Upper lobe of left lung (tissue), 6 donors: ENCODE measurements around the gene WDR93. TPM values are rescaled to one million over a fixed set of nuclear protein-coding genes. Genes with fewer than 3 reads are reported as not detected.

ENCODE experiments used
- ATAC-seq, 2 donors: fragments of 200-7000 bp; cut with Tn5 transposase; one replicate each; pipeline ENCODE4 v1.9.1; 2022; ENCODE audit warnings: mild to moderate bottlenecking in 2 of 2, moderate library complexity in 2 of 2; ENCODE audit not compliant: low FRiP score in 2 of 2
- DNase-seq, 2 donors: peaks; one replicate each; pipeline ENCODE4 v3.0.0-alpha.2; 2019 to 2020
- H3K27ac ChIP-seq, 4 donors: fragments of 200-600 bp; sonication (generic); one replicate each; pipeline ENCODE4 v1.5.1; 2016 to 2019
- H3K27me3 ChIP-seq, 4 donors: fragments of 200-600 bp; sonication (generic); one replicate each; pipeline ENCODE4 v1.5.1; 2017 to 2019
- H3K36me3 ChIP-seq, 4 donors: fragments of 200-600 bp; sonication (generic); one replicate each; pipeline ENCODE4 v1.5.1; 2016 to 2019
- H3K4me1 ChIP-seq, 4 donors: fragments of 200-600 bp; sonication (generic); one replicate each; pipeline ENCODE4 v1.5.1; 2018 to 2019
- H3K4me3 ChIP-seq, 4 donors: fragments of 200-600 bp; sonication (generic); one replicate each; pipeline ENCODE4 v1.5.1; 2017 to 2019; ENCODE audit warnings: mild to moderate bottlenecking in 2 of 4, moderate library complexity in 1 of 4
- H3K9me3 ChIP-seq, 4 donors: fragments of 200-600 bp; sonication (generic); one replicate each; pipeline ENCODE4 v1.5.1; 2018 to 2019
- EP300 ChIP-seq, 4 donors: sonication (generic); formaldehyde crosslinking; IDR thresholded peaks; one replicate each; pipeline ENCODE4 v1.5.1; 2017; ENCODE audit warnings: antibody characterized with exemption in 4 of 4, control low read depth in 2 of 4
- POLR2A ChIP-seq, 4 donors: fragments of 450-650 bp; IDR thresholded peaks; one replicate each; pipeline ENCODE4 v1.5.1; 2016 to 2017; ENCODE audit warnings: antibody characterized with exemption in 4 of 4, mild to moderate bottlenecking in 2 of 4
- POLR2AphosphoS5 ChIP-seq, 2 donors: sonication (generic); formaldehyde crosslinking; IDR thresholded peaks; one replicate each; pipeline ENCODE4 v1.5.1; 2017; ENCODE audit warnings: antibody characterized with exemption in 2 of 2
- WGBS, 2 donors: methylation state at CpG; one replicate each; pipeline ENCODE4 v1.1.5; 2017 to 2018; 5-methylcytosine and 5-hydroxymethylcytosine counted together
- total RNA-seq, 6 donors: library from RNA; depleted of rRNA in 4 of 6; stranded (reverse); fragments of >200 nt in 4 of 6; gene quantifications; one replicate each; pipeline versions ENCODE4 v1.1.0 to v1.2.1, GENCODE V29; 2016 to 2021
- TF ChIP-seq, protein P1 (sequence below), 6 experiments: fragments of 450-650 bp in 4 of 6; fragments of 200-600 bp in 2 of 6; sonication (generic) in 2 of 6; IDR thresholded peaks; one replicate each; pipeline ENCODE4 v1.5.1; 2016 to 2019; ENCODE audit warnings: antibody characterized with exemption in 6 of 6
- donor health status: DM: no; HTN: no; CAD: no; lungs with moderate emphysema.
- donor health status: DM: no; HTN: yes; CAD: no; lungs with severe emphysema.

WDR93 gene
- total RNA-seq, 6 donors from 2014 or later = 0.31 to 7.2 (median 1.9) TPM

DNA sequence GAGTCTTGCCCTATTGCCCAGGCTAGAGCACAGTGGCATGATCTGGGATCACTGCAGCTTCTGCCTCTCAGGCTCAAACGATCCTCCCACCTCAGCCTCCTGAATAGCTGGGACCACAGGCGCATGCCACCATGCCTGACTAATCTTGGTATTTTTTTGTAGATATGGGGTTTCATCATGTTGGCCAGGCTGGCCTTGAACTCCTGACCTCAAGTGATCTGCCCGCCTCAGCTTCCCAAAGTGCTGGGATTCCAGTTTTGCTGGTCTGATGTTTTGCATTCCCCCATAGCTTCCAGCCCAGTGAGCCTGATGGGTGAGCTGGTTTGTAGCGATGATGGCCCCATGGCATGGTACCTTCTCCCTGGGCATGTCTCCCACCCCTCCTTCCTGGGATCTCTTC is 65.1 kb downstream of the WDR93 start:
- peaks cover 5 to 16% (median 10%) of the 10 kb centered on the region in 4 donors for H3K4me1 ChIP-seq
- no peak for DNase-seq
- no peak overlapping the region for H3K27ac ChIP-seq
- ATAC-seq = no peak
- 90 to 92% methylated on average over 4 of the region's 4 CpGs for WGBS, 2 donors
- no peak for TF ChIP-seq POLR2AphosphoS5 (IDR thresholded peaks at IDR 0.05)
- no peak for TF ChIP-seq POLR2A (IDR thresholded peaks at IDR 0.05)
- TF ChIP-seq, protein P1, sequence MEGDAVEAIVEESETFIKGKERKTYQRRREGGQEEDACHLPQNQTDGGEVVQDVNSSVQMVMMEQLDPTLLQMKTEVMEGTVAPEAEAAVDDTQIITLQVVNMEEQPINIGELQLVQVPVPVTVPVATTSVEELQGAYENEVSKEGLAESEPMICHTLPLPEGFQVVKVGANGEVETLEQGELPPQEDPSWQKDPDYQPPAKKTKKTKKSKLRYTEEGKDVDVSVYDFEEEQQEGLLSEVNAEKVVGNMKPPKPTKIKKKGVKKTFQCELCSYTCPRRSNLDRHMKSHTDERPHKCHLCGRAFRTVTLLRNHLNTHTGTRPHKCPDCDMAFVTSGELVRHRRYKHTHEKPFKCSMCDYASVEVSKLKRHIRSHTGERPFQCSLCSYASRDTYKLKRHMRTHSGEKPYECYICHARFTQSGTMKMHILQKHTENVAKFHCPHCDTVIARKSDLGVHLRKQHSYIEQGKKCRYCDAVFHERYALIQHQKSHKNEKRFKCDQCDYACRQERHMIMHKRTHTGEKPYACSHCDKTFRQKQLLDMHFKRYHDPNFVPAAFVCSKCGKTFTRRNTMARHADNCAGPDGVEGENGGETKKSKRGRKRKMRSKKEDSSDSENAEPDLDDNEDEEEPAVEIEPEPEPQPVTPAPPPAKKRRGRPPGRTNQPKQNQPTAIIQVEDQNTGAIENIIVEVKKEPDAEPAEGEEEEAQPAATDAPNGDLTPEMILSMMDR (IDR thresholded peaks at IDR 0.05) = no peak
- TF ChIP-seq EP300 (IDR thresholded peaks at IDR 0.05) = no peak
- H3K4me3 ChIP-seq = no peak overlapping the region
- no peaks in the 10 kb centered on the region for H3K27me3 ChIP-seq
- no peaks in the 10 kb centered on the region for H3K36me3 ChIP-seq
- no peaks in the 10 kb centered on the region for H3K9me3 ChIP-seq

DNA sequence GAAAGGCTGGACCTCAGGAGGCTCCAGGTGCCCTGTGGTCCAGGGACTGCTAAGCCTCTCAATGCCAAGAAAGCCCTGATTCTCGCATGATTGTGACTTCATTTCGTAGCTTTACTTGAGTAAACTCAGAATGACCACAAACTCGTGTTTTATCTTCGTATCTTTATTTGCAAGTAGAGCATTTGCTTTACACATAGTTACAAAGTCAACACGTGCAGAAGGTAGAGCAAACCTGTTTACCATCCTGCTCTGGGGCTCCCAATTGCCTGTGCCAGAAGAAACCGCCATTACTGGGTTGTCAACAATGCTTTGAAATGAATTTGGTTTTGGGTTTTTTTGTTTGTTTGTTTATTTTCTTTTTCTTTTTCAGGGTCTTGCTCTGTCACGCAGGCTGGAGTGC is 66.3 kb downstream of the WDR93 start:
- peaks cover 0 to 17% (median 15%) of the 10 kb centered on the region in 4 donors for H3K4me1 ChIP-seq
- no peak overlapping the region for H3K27ac ChIP-seq
- WGBS, 2 donors = 73 to 74% methylated on average over 7 of the region's 7 CpGs
- H3K4me3 ChIP-seq = no peak overlapping the region
- no peak for DNase-seq
- H3K27me3 ChIP-seq = no peaks in the 10 kb centered on the region
- TF ChIP-seq POLR2AphosphoS5 (IDR thresholded peaks at IDR 0.05) = no peak
- TF ChIP-seq, protein P1 (IDR thresholded peaks at IDR 0.05) = no peak
- TF ChIP-seq EP300 (IDR thresholded peaks at IDR 0.05) = no peak
- no peak for TF ChIP-seq POLR2A (IDR thresholded peaks at IDR 0.05)
- ATAC-seq = no peak
- H3K9me3 ChIP-seq = no peaks in the 10 kb centered on the region
- H3K36me3 ChIP-seq = no peaks in the 10 kb centered on the region

DNA sequence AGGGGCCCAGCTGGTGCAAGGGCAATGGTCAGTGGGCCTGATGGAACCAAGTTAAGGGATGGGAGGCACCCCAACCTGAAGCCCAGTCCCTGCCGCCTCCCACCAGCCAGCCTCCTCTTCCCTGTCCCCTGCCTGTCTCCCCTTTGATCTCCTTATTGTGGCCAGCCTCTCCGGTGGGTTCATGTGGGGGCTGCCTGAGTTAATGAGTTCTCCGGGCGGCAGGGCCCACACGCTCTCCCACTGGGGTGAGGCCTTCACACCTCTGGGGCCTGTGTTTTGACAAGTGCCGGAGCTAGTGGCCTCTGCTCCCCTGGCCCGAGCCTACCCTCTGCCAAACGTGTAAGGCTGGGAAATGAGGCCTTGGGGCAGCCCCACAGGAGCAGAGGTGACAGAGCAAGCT is 67.7 kb downstream of the WDR93 start:
- Histone ChIP-seq H3K27ac (no peak overlapping the region), H3K4me3 (no peak overlapping the region), H3K36me3 (no peaks in the 10 kb centered on the region), H3K4me1 (peaks cover 0 to 16% (median 15%) of the 10 kb centered on the region in 4 donors), H3K9me3 (no peaks in the 10 kb centered on the region), H3K27me3 (no peaks in the 10 kb centered on the region)
- TF ChIP-seq POLR2A (IDR thresholded peaks at IDR 0.05) (no peak), EP300 (IDR thresholded peaks at IDR 0.05) (no peak), POLR2AphosphoS5 (IDR thresholded peaks at IDR 0.05) (no peak)
- TF ChIP-seq, protein P1 (IDR thresholded peaks at IDR 0.05) = no peak
- DNase-seq = no peak
- ATAC-seq = no peak
- WGBS, 2 donors = 80 to 82% methylated on average over 2 to 8 of the region's 8 CpGs

DNA sequence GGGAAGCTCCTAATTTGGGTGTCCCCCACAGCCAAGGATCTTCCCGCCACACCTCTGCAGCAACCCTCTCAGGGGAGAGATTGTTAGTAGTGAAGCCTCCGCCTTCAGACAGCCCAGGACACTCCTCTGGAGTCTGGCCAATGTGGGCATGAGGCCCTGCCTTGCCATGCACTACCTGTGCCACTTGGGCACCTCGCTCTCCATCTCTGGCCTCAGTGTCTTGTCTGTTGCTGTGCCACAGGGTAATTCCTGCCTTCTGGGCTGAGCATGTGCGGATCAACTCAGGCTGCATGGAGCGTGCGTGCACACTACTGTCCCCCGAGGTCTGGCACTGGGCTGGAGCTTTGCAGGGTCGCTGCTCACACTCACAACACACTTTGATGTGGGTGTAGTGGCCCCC is 68.4 kb downstream of the WDR93 start:
- no peaks in the 10 kb centered on the region for H3K36me3 ChIP-seq
- TF ChIP-seq, protein P1 (IDR thresholded peaks at IDR 0.05) = no peak
- TF ChIP-seq EP300 (IDR thresholded peaks at IDR 0.05) = no peak
- TF ChIP-seq POLR2AphosphoS5 (IDR thresholded peaks at IDR 0.05) = no peak
- no peak for TF ChIP-seq POLR2A (IDR thresholded peaks at IDR 0.05)
- 80 to 90% methylated on average over 2 to 7 of the region's 8 CpGs for WGBS, 2 donors
- H3K4me3 ChIP-seq = no peak overlapping the region
- no peak for ATAC-seq
- H3K9me3 ChIP-seq = no peaks in the 10 kb centered on the region
- no peak overlapping the region for H3K27ac ChIP-seq
- peaks cover 0 to 16% (median 15%) of the 10 kb centered on the region in 4 donors for H3K4me1 ChIP-seq
- no peaks in the 10 kb centered on the region for H3K27me3 ChIP-seq
- no peak for DNase-seq

DNA sequence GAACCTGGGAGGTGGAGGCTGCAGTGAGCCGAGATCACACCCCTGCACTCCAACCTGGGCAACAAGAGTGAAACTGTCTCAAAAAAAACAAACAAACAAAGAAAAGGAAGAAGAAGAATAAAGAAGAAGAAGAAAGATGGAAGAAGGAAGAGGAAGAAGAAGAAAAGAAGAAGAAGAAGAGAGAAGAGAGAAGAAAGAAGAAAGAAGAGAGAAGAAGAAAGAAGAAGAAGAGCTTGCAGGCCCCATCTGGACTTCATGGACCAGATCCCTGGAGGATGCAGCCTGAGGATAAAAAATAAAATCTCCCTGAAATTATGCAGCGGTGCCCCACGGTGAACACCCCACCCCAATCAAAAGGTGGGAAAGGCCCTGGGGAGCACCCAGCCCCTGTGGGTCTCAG is 69.2 kb downstream of the WDR93 start:
- DNase-seq (no peak), ATAC-seq (no peak)
- TF ChIP-seq POLR2A (IDR thresholded peaks at IDR 0.05) = no peak
- TF ChIP-seq, protein P1 (IDR thresholded peaks at IDR 0.05) = no peak
- TF ChIP-seq EP300 (IDR thresholded peaks at IDR 0.05) = no peak
- TF ChIP-seq POLR2AphosphoS5 (IDR thresholded peaks at IDR 0.05) = no peak
- no peaks in the 10 kb centered on the region for H3K36me3 ChIP-seq
- no peak overlapping the region for H3K27ac ChIP-seq
- H3K4me3 ChIP-seq = no peak overlapping the region
- 86 to 89% methylated on average over 3 of the region's 3 CpGs for WGBS, 2 donors
- peaks cover 0 to 16% (median 15%) of the 10 kb centered on the region in 4 donors for H3K4me1 ChIP-seq
- H3K9me3 ChIP-seq = no peaks in the 10 kb centered on the region
- no peaks in the 10 kb centered on the region for H3K27me3 ChIP-seq
